Mucosa of descending colon (tissue), 3 donors: ENCODE results near the gene ACACB. TPM values are rescaled to one million over a fixed set of nuclear protein-coding genes. Genes with fewer than 3 reads are reported as not detected.

ENCODE experiments used
- ATAC-seq: fragments of 200-7000 bp; cut with Tn5 transposase; one replicate; pipeline ENCODE4 v1.9.1; 2020; ENCODE audit warnings: mild to moderate bottlenecking, moderate library complexity
- DNase-seq, 3 donors: peaks; one replicate each; pipeline ENCODE4 v3.0.0-alpha.2; 2020
- H3K36me3 ChIP-seq: fragments of 200-600 bp; one replicate; pipeline ENCODE4 v1.8.0; 2021; ENCODE audit warnings: low read depth, mild to moderate bottlenecking
- H3K4me1 ChIP-seq: fragments of 200-600 bp; one replicate; pipeline ENCODE4 v1.8.0; 2021; ENCODE audit warnings: low read depth, mild to moderate bottlenecking
- H3K4me3 ChIP-seq: fragments of 200-600 bp; one replicate; pipeline ENCODE4 v1.8.0; 2021; ENCODE audit warnings: mild to moderate bottlenecking
- H3K9me3 ChIP-seq: fragments of 200-600 bp; one replicate; pipeline ENCODE4 v1.8.0; 2021; ENCODE audit warnings: mild to moderate bottlenecking
- intact Hi-C, 2 donors: fragments of 100-400 bp; cut with DNase I in 1 of 2; cut with micrococcal nuclease in 1 of 2; formaldehyde crosslinking; loops; one replicate each; pipeline versions ENCODE4 v1.11.0 to v1.11.1; 2022; cut with DNase I, micrococcal nuclease
- total RNA-seq, 3 donors: library from RNA; stranded (reverse); fragmentation: NEBNext Ultra II Directional in 2 of 3; extraction: Animal tissue kit (Norgen Biotek cat#: 25700) in 2 of 3; gene quantifications; one replicate each; pipeline versions ENCODE4 v1.2.1 to v1.2.4, GENCODE V29; 2021 to 2023
- TF ChIP-seq, protein P1 (sequence below): fragments of 200-600 bp; IDR thresholded peaks from one replicate; pipeline ENCODE4 v1.8.0; 2022; ENCODE audit warnings: antibody characterized with exemption, mild to moderate bottlenecking
- donor health status: DM: no; HTN: no; CAD: no; lungs with moderate emphysema.
- donor health status: DM: no; HTN: no; CAD: no.
- donor health status: DM: no; HTN: yes; CAD: no.

Gene ACACB
- total RNA-seq, 3 donors from 2014 or later: 54.4 to 155 (median 66.3) TPM

DNA sequence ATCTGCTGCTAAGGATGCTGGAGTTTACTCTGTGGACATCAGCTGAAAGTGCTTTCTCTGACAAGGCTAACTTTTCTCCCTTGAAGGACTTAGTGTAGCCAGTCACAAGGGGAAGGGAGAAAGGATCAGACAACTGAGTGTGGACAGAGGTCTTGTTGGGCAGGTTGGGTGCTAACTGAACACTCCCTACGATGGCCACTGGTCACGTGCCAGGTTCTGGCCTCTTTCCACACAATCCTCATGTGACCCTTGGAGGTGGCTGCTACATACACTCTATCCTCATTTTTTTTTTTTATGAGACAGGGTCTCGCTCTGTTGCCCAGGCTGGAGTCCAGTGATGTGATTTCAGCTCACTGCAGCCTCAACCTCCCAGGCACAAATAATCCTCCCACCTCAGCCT lies 153.0 kb downstream of the ACACB start:
- H3K4me3 ChIP-seq: no peak overlapping the region
- no peaks in the 10 kb centered on the region for H3K9me3 ChIP-seq
- ATAC-seq: no peak
- intact Hi-C loops: loop anchor here in 1 of 2 donors (5.0 kb wide), 1 partner anchor 118 kb away; no protein-coding TSS in a partner anchor
- no peak for DNase-seq
- no peaks in the 10 kb centered on the region for H3K4me1 ChIP-seq
- peaks cover 4% of the 10 kb centered on the region for H3K36me3 ChIP-seq
- TF ChIP-seq, protein P1, sequence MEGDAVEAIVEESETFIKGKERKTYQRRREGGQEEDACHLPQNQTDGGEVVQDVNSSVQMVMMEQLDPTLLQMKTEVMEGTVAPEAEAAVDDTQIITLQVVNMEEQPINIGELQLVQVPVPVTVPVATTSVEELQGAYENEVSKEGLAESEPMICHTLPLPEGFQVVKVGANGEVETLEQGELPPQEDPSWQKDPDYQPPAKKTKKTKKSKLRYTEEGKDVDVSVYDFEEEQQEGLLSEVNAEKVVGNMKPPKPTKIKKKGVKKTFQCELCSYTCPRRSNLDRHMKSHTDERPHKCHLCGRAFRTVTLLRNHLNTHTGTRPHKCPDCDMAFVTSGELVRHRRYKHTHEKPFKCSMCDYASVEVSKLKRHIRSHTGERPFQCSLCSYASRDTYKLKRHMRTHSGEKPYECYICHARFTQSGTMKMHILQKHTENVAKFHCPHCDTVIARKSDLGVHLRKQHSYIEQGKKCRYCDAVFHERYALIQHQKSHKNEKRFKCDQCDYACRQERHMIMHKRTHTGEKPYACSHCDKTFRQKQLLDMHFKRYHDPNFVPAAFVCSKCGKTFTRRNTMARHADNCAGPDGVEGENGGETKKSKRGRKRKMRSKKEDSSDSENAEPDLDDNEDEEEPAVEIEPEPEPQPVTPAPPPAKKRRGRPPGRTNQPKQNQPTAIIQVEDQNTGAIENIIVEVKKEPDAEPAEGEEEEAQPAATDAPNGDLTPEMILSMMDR: no peak

DNA sequence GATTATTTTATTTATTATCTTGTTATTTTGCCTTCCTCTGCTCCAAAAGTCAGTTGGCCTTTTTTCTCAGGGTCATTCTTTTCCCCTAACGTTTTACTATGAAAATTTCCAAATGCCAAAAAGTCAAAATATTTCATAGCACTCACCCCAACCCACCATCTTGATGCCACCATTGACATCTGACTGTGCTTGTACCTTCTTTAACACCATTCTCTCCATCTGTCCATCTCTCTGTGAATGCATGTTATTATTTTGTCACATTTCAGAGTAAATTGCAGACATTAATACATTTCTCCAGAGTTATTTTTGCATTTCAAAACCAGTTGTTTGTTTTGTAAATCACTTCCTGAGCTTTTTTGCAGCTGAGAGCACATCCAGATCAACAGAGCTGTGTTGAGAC lies 154.1 kb downstream of the ACACB start:
- Histone ChIP-seq H3K9me3 (no peaks in the 10 kb centered on the region), H3K4me3 (no peak overlapping the region), H3K4me1 (no peaks in the 10 kb centered on the region), H3K36me3 (peaks cover 4% of the 10 kb centered on the region)
- ATAC-seq: no peak
- intact Hi-C loops: no loop called here
- DNase-seq: no peak
- TF ChIP-seq, protein P1: no peak

- Histone ChIP-seq H3K4me3 (no peak overlapping the region), H3K4me1 (no peaks in the 10 kb centered on the region), H3K36me3 (peaks cover 4% of the 10 kb centered on the region), H3K9me3 (no peaks in the 10 kb centered on the region)
- TF ChIP-seq, protein P1: no peak
- ATAC-seq: no peak
- no peak for DNase-seq
- intact Hi-C loops: no loop called here
Measured at GRCh38 chr12:109271418-109271817, 155.0 kb downstream of the ACACB start.

GRCh38 chr12:109273354-109273753 lies 157.0 kb downstream of the ACACB start:
- intact Hi-C loops: no loop called here
- TF ChIP-seq, protein P1: no peak
- Histone ChIP-seq H3K4me3 (no peak overlapping the region), H3K36me3 (no peaks in the 10 kb centered on the region), H3K4me1 (no peaks in the 10 kb centered on the region), H3K9me3 (no peaks in the 10 kb centered on the region)
- no peak for DNase-seq
- no peak for ATAC-seq

DNA sequence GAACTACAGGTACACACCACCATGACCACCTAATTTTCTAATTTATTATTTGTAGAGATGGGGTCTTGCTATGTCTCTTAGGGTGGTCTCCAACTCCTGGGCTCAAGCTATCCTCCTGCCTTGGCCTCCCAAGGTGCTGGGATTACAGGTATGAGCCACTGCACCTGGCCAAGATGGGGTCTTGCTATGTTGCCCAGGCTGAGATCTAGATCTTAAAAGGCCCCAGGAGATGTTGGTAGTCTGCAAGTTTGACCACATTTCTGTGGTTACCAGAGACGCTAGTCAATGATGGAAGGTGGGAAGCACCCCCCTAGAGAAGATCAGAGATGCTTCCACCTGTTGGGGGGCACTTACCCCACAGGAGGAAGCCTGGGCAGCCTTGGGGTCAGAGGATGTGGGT lies 158.0 kb downstream of the ACACB start:
- ATAC-seq: no peak
- H3K4me3 ChIP-seq: no peak overlapping the region
- DNase-seq: no peak
- H3K9me3 ChIP-seq: no peaks in the 10 kb centered on the region
- intact Hi-C loops: no loop called here
- H3K4me1 ChIP-seq: no peaks in the 10 kb centered on the region
- H3K36me3 ChIP-seq: no peaks in the 10 kb centered on the region
- TF ChIP-seq, protein P1: no peak

DNA sequence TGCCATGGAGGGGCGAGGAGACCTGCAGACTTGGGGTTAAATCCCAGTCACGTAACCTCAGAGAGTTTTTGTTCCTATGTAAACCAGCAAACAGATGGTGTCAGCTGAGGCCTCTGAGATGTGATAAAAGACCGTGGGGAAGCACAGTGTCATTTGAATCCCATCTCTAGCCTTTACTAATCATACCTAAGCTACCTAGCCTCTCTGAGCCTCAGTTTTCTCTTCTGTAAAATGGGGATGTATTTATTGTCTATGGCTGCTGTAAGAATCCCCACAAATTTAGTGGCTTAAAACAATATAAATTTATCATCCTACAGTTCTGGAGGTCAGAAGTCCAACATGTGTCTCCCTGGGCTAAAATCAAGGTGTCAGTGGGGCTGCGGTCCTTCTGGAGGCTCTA lies 158.8 kb downstream of the ACACB start:
- TF ChIP-seq, protein P1: no peak
- DNase-seq (no peak), ATAC-seq (no peak)
- intact Hi-C loops: no loop called here
- Histone ChIP-seq H3K9me3 (no peaks in the 10 kb centered on the region), H3K36me3 (no peaks in the 10 kb centered on the region), H3K4me3 (no peak overlapping the region), H3K4me1 (no peaks in the 10 kb centered on the region)
